Stimulated activated CD4-positive, alpha-beta T cell treated with anti-CD3 and anti-CD28 coated beads, TNF-alpha, amount 100 ng/mL, for 1 hour (primary cell): ENCODE data around the gene RTCB.

ENCODE experiments used
- DNase-seq, 3 donors: peaks; one replicate each; pipeline ENCODE4 v3.0.0-alpha.2; 2020; ENCODE audit warnings: low read depth in 3 of 3, low spot score in 1 of 3

The RTCB gene

GRCh38 chr22:32340411-32340810 is 71.6 kb downstream of the RTCB start:
- DNase-seq = no peak

DNA sequence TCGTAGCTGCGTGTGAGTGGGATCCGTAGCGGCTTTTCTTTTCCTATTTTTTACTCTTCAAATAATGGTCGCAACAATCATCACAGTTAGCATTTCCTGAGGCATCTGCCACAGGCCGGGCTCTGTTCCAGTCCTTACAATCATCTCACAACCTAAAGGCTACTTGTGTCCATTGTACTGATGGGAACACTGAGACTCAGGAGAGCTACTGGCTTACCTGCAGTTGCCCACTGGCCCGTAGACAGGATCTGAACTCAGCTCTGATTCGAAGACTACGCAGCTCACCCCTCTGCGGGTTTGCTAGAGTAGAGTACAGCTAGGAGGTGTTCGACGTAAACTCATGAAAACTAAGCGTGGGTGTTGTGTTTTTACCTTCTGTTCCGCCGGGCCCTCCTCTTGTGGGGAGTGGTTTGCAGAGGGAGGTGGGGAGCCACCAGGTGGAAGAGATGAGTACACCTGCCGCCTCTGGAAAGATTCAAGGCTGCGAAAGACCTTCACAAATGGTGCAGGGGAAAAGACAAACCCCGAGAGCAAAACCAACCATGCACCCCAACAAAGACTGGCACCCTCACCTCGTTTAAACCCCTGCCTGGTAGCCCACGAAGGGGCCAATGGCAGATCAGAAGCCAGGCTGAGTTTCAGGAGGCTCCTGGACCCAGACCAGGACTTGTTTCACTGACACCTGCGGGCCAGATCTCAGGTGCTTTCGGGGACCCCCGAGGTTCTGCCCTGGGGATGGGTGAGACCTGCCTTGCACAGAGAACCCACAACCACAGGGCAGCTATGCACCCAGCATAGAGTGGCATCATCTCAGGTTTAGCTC is 72.6 kb downstream of the RTCB start:
- no peak for DNase-seq

GRCh38 chr22:32338757-32339156 is 73.3 kb downstream of the RTCB start:
- no peak for DNase-seq
